ENCODE data around the gene UBE2M. TPM values are rescaled to one million over a fixed set of nuclear protein-coding genes. Genes with fewer than 3 reads are reported as not detected.

The UBE2M gene
- total RNA-seq, 1 donor from 2014 or later = 33.6 TPM

- Histone ChIP-seq H3K9me3 (no peaks in the 10 kb centered on the region), H3K4me3 (peak within 1 kb of the TSS; percentile 49 to 73), H3K4me1 (peaks cover 45% of the 10 kb centered on the region), H3K36me3 (peaks cover 0 to 10% of the 10 kb centered on the region in 2 donors), H3K27me3 (no peaks in the 10 kb centered on the region), H3K27ac (peak within 1 kb of the TSS; percentile 99)
- DNase-seq (ENCODE audit: extremely low spot score in 2 of 2) = peak in 1 of 2 donors; percentile 100
- intact Hi-C loops (cut with DNase I) = no loop called here
- TF ChIP-seq POLR2A (IDR thresholded peaks at IDR 0.05) = no peak
- peak in 1 of 3 experiments; percentile 25 for TF ChIP-seq CTCF (IDR thresholded peaks at IDR 0.05)
- peak; percentile 53 to 83 for TF ChIP-seq POLR2AphosphoS5 (IDR thresholded peaks at IDR 0.05; ENCODE audit: insufficient read depth in 1 of 2, low read depth in 1 of 2)
Observed at GRCh38 chr19:58572818-58573657, 14.6 kb upstream of the UBE2M start, which contains the start of gene MZF1. Gene MZF1 (minus strand): TSS chr19:58573335. CDS start chr19:58571389, 1,946 bp downstream.

GRCh38 chr19:58572026-58572817, 13.8 kb upstream of the UBE2M start:
- DNase-seq (ENCODE audit: extremely low spot score in 2 of 2) = no peak
- H3K4me1 ChIP-seq = peaks cover 37% of the 10 kb centered on the region
- no peaks in the 10 kb centered on the region for H3K9me3 ChIP-seq
- no peaks in the 10 kb centered on the region for H3K27me3 ChIP-seq
- TF ChIP-seq POLR2AphosphoS5 (IDR thresholded peaks at IDR 0.05; ENCODE audit: insufficient read depth in 1 of 2, low read depth in 1 of 2) = no peak
- TF ChIP-seq CTCF (IDR thresholded peaks at IDR 0.05) = no peak
- no peak for TF ChIP-seq POLR2A (IDR thresholded peaks at IDR 0.05)
- H3K4me3 ChIP-seq = peak overlapping the region; percentile 49 to 73
- intact Hi-C loops (cut with DNase I) = no loop called here
- H3K27ac ChIP-seq = peak overlapping the region; percentile 99
- peaks cover 0 to 10% of the 10 kb centered on the region in 2 donors for H3K36me3 ChIP-seq

- TF ChIP-seq POLR2A (IDR thresholded peaks at IDR 0.05) (no peak), CTCF (IDR thresholded peaks at IDR 0.05) (no peak), POLR2AphosphoS5 (IDR thresholded peaks at IDR 0.05; ENCODE audit: insufficient read depth in 1 of 2, low read depth in 1 of 2) (no peak)
- Histone ChIP-seq H3K9me3 (no peaks in the 10 kb centered on the region), H3K36me3 (peaks cover 0 to 10% of the 10 kb centered on the region in 2 donors), H3K4me1 (peaks cover 30% of the 10 kb centered on the region), H3K27ac (no peak overlapping the region), H3K4me3 (no peak overlapping the region), H3K27me3 (no peaks in the 10 kb centered on the region)
- no peak for DNase-seq (ENCODE audit: extremely low spot score in 2 of 2)
- intact Hi-C loops (cut with DNase I) = no loop called here
Observed at GRCh38 chr19:58571575-58571947, 13.2 kb upstream of the UBE2M start.

GRCh38 chr19:58570770-58571574, 12.6 kb upstream of the UBE2M start:
- Histone ChIP-seq H3K36me3 (peaks cover 0 to 10% of the 10 kb centered on the region in 2 donors), H3K4me3 (no peak overlapping the region), H3K27me3 (no peaks in the 10 kb centered on the region), H3K9me3 (no peaks in the 10 kb centered on the region), H3K4me1 (peaks cover 24% of the 10 kb centered on the region), H3K27ac (no peak overlapping the region)
- intact Hi-C loops (cut with DNase I) = no loop called here
- DNase-seq (ENCODE audit: extremely low spot score in 2 of 2) = no peak
- TF ChIP-seq POLR2AphosphoS5 (IDR thresholded peaks at IDR 0.05; ENCODE audit: insufficient read depth in 1 of 2, low read depth in 1 of 2) (no peak), CTCF (IDR thresholded peaks at IDR 0.05) (no peak), POLR2A (IDR thresholded peaks at IDR 0.05) (no peak)
